GM23338 (cell line): ENCODE data around the gene WNT4.

Source experiments
- CREB1 ChIP-seq: fragments of 250-450 bp; sonication (Bioruptor Pico); IDR thresholded peaks from 2 replicates; pipeline ENCODE4 v1.5.0; 2020; ENCODE audit warnings: low read depth, mild to moderate bottlenecking, moderate library complexity
- CTCF ChIP-seq, 2 experiments: fragments of 200-600 bp in 1 of 2; sonication (generic) in 1 of 2; conservative IDR thresholded peaks; 2 replicates each; pipeline versions ENCODE4 v1.5.1 to v1.6.1; 2016 to 2017; ENCODE audit warnings: antibody characterized with exemption in 2 of 2, low read depth in 2 of 2, mild to moderate bottlenecking in 2 of 2, moderate library complexity in 1 of 2
- EZH2 ChIP-seq: fragments of 200-600 bp; sonication (generic); IDR thresholded peaks from one replicate; pipeline ENCODE4 v1.8.0; 2017; ENCODE audit warnings: antibody characterized with exemption, mild to moderate bottlenecking, low read depth; ENCODE audit not compliant: unreplicated experiment
- ZNF331 ChIP-seq: fragments of 250-450 bp; sonication (Bioruptor Pico); IDR thresholded peaks from 2 replicates; pipeline ENCODE4 v1.5.0; 2020; ENCODE audit warnings: low read depth, mild to moderate bottlenecking, moderate library complexity

GRCh38 chr1:22076346-22076745 is 66.6 kb downstream of the WNT4 start:
- no peak for TF ChIP-seq CTCF (conservative IDR thresholded peaks at IDR 0.05; ENCODE audit: low read depth in 2 of 2)
- no peak for TF ChIP-seq EZH2
- no peak for TF ChIP-seq ZNF331 (CRISPR knock-in tag)
- no peak for TF ChIP-seq CREB1 (CRISPR knock-in tag)
